C4-2B (cell line): Measurements from ENCODE around the gene CCDC3.

Experiments used
- ZFX ChIP-seq: fragments of 450-650 bp; IDR thresholded peaks from 2 replicates; pipeline ENCODE4 v1.6.1; 2017
- TF ChIP-seq, protein P1 (sequence below): fragments of 450-650 bp; conservative IDR thresholded peaks from 2 replicates; pipeline ENCODE4 v1.5.1; 2017; ENCODE audit warnings: mild to moderate bottlenecking

GRCh38 chr10:12984165-12984747, 17.3 kb downstream of the CCDC3 start:
- TF ChIP-seq, protein P1, sequence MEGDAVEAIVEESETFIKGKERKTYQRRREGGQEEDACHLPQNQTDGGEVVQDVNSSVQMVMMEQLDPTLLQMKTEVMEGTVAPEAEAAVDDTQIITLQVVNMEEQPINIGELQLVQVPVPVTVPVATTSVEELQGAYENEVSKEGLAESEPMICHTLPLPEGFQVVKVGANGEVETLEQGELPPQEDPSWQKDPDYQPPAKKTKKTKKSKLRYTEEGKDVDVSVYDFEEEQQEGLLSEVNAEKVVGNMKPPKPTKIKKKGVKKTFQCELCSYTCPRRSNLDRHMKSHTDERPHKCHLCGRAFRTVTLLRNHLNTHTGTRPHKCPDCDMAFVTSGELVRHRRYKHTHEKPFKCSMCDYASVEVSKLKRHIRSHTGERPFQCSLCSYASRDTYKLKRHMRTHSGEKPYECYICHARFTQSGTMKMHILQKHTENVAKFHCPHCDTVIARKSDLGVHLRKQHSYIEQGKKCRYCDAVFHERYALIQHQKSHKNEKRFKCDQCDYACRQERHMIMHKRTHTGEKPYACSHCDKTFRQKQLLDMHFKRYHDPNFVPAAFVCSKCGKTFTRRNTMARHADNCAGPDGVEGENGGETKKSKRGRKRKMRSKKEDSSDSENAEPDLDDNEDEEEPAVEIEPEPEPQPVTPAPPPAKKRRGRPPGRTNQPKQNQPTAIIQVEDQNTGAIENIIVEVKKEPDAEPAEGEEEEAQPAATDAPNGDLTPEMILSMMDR = no peak
- no peak for TF ChIP-seq ZFX
